Panc1 (cell line): Measurements from ENCODE around the gene RILP. TPM values are rescaled to one million over a fixed set of nuclear protein-coding genes. Genes with fewer than 3 reads are reported as not detected.
A peak's percentile ranks its signal among the peaks of the same experiment; 100 is the strongest.

Source experiments
- ATAC-seq: fragments of 200-7000 bp; cut with Tn5 transposase; 2 replicates; pipeline ENCODE4 v1.9.1; 2020; ENCODE audit warnings: mild to moderate bottlenecking, moderate library complexity
- BruUV-seq: library from RNA; stranded (reverse); fragments of 400-500 nt; replicated peaks from 2 replicates; lab custom pipeline; 2021; lab: Mats Ljungman, UMichigan
- CTCF ChIA-PET: fragments of 300-600 bp; sonication (Branson Sonifier 250); formaldehyde crosslinking; loops from one replicate; lab custom pipeline; 2022; ENCODE audit warnings: antibody characterized with exemption; lab: Charles Lee
- POLR2A ChIA-PET: fragments of 300-600 bp; sonication (Branson Sonifier 250); formaldehyde crosslinking; loops from one replicate; lab custom pipeline; 2022; ENCODE audit warnings: antibody characterized with exemption; lab: Charles Lee
- DNase-seq: peaks from one replicate; pipeline ENCODE4 v3.0.0-alpha.2; 2010; ENCODE audit warnings: low read depth, low spot score
- H3K27ac ChIP-seq: 2 replicates; pipeline ENCODE4 v1.5.1; 2011; ENCODE audit warnings: mild to moderate bottlenecking, low read length, inconsistent platforms
- H3K27me3 ChIP-seq: fragments of 200-500 bp; sonication (Bioruptor generic); 2 replicates; pipeline ENCODE4 v1.6.0; 2014; ENCODE audit warnings: low read length, inconsistent platforms; ENCODE audit not compliant: control insufficient read depth, insufficient read depth
- H3K36me3 ChIP-seq: fragments of 200-500 bp; sonication (Bioruptor generic); 2 replicates; pipeline ENCODE4 v1.5.1; 2014; ENCODE audit warnings: inconsistent platforms, mild to moderate bottlenecking, low read length, moderate library complexity; ENCODE audit not compliant: control insufficient read depth, insufficient read depth
- H3K4me1 ChIP-seq: 2 replicates; pipeline ENCODE4 v1.5.1; 2011; ENCODE audit warnings: inconsistent platforms, mild to moderate bottlenecking, low read length, moderate library complexity; ENCODE audit not compliant: control insufficient read depth, insufficient read depth
- H3K4me3 ChIP-seq, 2 experiments: 2 replicates each; pipeline ENCODE4 v1.5.1; 2011 to 2012; ENCODE audit warnings: low read depth in 2 of 2, low read length in 2 of 2, mild to moderate bottlenecking in 2 of 2, inconsistent platforms in 1 of 2, moderate library complexity in 1 of 2
- H3K9me3 ChIP-seq: fragments of 200-500 bp; sonication (Bioruptor generic); 2 replicates; pipeline ENCODE4 v1.5.1; 2014; ENCODE audit warnings: low read depth, mild to moderate bottlenecking, inconsistent platforms, low read length, moderate library complexity; ENCODE audit not compliant: control insufficient read depth, insufficient read depth
- CTCF ChIP-seq: fragments of 450-650 bp; IDR thresholded peaks from 2 replicates; pipeline ENCODE4 v1.5.1; 2017; ENCODE audit warnings: mild to moderate bottlenecking
- POLR2AphosphoS5 ChIP-seq: IDR thresholded peaks from 2 replicates; pipeline ENCODE4 v1.6.1; 2012; ENCODE audit warnings: mild to moderate bottlenecking, low read depth, low read length, moderate library complexity
- REST ChIP-seq, 2 experiments: IDR thresholded peaks; 2 replicates each; pipeline ENCODE4 v1.6.1; 2011 to 2012; ENCODE audit warnings: low read depth in 2 of 2, control low read depth in 1 of 2, low read length in 1 of 2, mild to moderate bottlenecking in 1 of 2, moderate library complexity in 1 of 2; ENCODE audit not compliant: insufficient read depth in 1 of 2
- SIN3A ChIP-seq: IDR thresholded peaks from 2 replicates; pipeline ENCODE4 v1.6.1; 2012; ENCODE audit warnings: low read depth, mild to moderate bottlenecking, low read length, moderate library complexity, borderline replicate concordance; ENCODE audit not compliant: insufficient read depth
- TCF7L2 ChIP-seq: IDR thresholded peaks from 2 replicates; pipeline ENCODE4 v1.6.1; 2011; ENCODE audit warnings: mild to moderate bottlenecking, low read depth, low read length, inconsistent platforms
- in situ Hi-C: cut with HindIII; loops from 2 replicates; pipeline ENCODE4 v1.10.0; 2016; ENCODE audit warnings: low sequenced_read_pairs, low pct_unique_long_range_greater_than_20kb
- intact Hi-C: fragments of 100-400 bp; cut with micrococcal nuclease; formaldehyde crosslinking; loops from one replicate; pipeline ENCODE4 v1.10.0; 2022; ENCODE audit not compliant: unreplicated experiment
- total RNA-seq: library from RNA; stranded (reverse); gene quantifications from one replicate; pipeline ENCODE4 v1.2.1, GENCODE V29; 2021; ENCODE audit not compliant: unreplicated experiment

RILP gene
- total RNA-seq, 1 experiment from 2014 or later = 20.8 TPM

DNA sequence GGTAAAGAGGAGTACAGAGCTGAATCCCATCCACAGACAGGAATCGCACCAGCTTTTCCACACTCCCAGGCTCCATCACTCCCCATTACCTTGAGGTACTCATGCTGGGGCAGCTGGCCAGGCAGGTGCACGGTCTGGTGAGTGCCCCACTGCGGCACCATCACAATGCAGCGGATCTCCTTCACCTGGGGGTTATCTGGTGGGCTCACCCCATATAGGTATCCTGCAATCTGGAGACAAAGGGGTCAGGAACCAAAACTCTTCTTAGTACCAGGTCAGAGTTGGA, 1.8 kb upstream of the RILP start:
- Histone ChIP-seq H3K4me1 (peaks cover 17% of the 10 kb centered on the region), H3K9me3 (no peaks in the 10 kb centered on the region), H3K27me3 (no peaks in the 10 kb centered on the region), H3K36me3 (peaks cover 5% of the 10 kb centered on the region), H3K27ac (no peak overlapping the region), H3K4me3 (no peak overlapping the region)
- intact Hi-C loops (no loop called here), in situ Hi-C loops (no loop called here)
- TF ChIP-seq TCF7L2 (no peak), CTCF (no peak), POLR2AphosphoS5 (no peak), SIN3A (no peak), REST (IDR thresholded peaks at IDR 0.05; ENCODE audit: insufficient read depth in 1 of 2, low read depth in 2 of 2, low read length in 1 of 2) (no peak)
- ChIA-PET CTCF (no interaction called here), POLR2A (interaction anchor here (0.9 kb wide), 1 partner anchor 11 kb away, joined by 3 read pairs; no protein-coding TSS in a partner anchor)
- BruUV-seq = no TSS peak
- ATAC-seq = no peak
- DNase-seq = no peak

DNA sequence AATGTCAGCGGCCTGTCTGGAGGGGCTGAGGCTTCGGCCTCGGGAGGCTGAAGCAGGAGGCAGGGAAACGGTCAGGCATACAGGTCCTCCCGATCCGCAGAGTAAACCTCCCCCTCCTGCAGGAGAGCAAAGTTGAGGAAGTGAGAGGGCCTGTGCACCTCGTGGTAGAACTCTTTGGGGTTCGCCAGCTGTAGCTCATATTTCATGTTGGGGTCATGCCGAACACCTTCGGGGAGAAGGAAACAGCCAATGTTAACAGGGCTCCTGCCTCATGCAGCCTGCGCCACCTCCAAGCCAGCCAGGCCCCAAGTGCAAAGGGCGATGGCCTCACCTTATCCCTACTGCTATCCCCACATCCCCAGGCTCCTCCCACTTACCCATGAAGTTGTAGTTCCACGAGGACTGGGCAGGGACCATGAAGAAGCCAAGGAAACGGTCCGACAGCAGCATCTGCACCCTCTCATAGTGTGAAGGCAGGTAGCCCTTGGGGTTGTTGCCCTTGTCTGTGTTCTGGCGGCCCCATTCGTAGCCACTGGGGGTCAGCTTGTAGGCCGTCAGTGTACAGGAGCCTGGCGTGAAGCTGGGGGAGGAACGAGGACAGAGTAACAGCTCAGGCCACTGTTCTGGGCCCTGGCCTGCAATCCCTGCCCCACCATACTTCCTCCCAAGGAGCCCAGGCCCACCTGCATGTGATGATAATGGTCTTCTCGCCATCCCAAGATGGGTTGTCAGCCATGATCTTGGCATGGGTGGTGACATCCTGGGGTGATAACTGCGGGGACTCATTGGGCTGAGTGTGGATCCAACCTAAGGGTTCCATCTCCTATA, 1.3 kb upstream of the RILP start:
- no peak for ATAC-seq
- H3K4me3 ChIP-seq = no peak overlapping the region
- in situ Hi-C loops = no loop called here
- peak overlapping the region; percentile 75 for H3K27ac ChIP-seq
- H3K36me3 ChIP-seq = peaks cover 2% of the 10 kb centered on the region
- no peaks in the 10 kb centered on the region for H3K9me3 ChIP-seq
- no peaks in the 10 kb centered on the region for H3K27me3 ChIP-seq
- POLR2A ChIA-PET = interaction anchor here (0.6 to 0.9 kb wide), 2 partner anchors 12 to 84 kb away, joined by 3 to 4 read pairs; no protein-coding TSS in a partner anchor
- intact Hi-C loops = no loop called here
- DNase-seq = no peak
- H3K4me1 ChIP-seq = peaks cover 17% of the 10 kb centered on the region
- TSS peak; percentile 73 for BruUV-seq
- CTCF ChIA-PET = interaction anchor here (0.7 kb wide), 2 partner anchors 18 to 62 kb away, joined by 3 to 5 read pairs; no protein-coding TSS in a partner anchor
- TF ChIP-seq POLR2AphosphoS5 = 0 out of 2 replicates have a peak, but pooled peaks have one; percentile 42
- TF ChIP-seq CTCF = no peak
